Gastroesophageal sphincter (tissue), 4 donors: ENCODE data around the gene CDH13. TPM values are rescaled to one million over a fixed set of nuclear protein-coding genes. Genes with fewer than 3 reads are reported as not detected.

ENCODE experiments used
- ATAC-seq: fragments of 150-250 bp; one replicate; pipeline ENCODE4 v1.9.1; 2016; ENCODE audit warnings: mild to moderate bottlenecking, moderate library complexity
- H3K27ac ChIP-seq, 4 donors: fragments of 200-600 bp; sonication (generic) in 3 of 4; 1 replicate in 3 of 4; 2 replicates in 1 of 4; pipeline ENCODE4 v1.5.1; 2016 to 2019
- H3K27me3 ChIP-seq: fragments of 200-600 bp; sonication (generic); one replicate; pipeline ENCODE4 v1.5.1; 2019
- H3K36me3 ChIP-seq, 2 donors: fragments of 200-600 bp; sonication (generic); one replicate each; pipeline ENCODE4 v1.5.1; 2019; ENCODE audit warnings: control low read depth in 1 of 2
- H3K4me1 ChIP-seq, 3 donors: fragments of 200-600 bp; sonication (generic); 1 replicate in 2 of 3; 2 replicates in 1 of 3; pipeline ENCODE4 v1.5.1; 2016 to 2019; ENCODE audit warnings: control low read depth in 2 of 3
- H3K4me3 ChIP-seq, 2 donors: fragments of 200-600 bp; sonication (generic); one replicate each; pipeline ENCODE4 v1.5.1; 2019; ENCODE audit warnings: mild to moderate bottlenecking in 1 of 2, moderate library complexity in 1 of 2
- H3K9me3 ChIP-seq, 3 donors: fragments of 200-600 bp; sonication (generic); one replicate each; pipeline ENCODE4 v1.5.1; 2017 to 2019; ENCODE audit warnings: control low read depth in 2 of 3
- EP300 ChIP-seq: sonication (generic); formaldehyde crosslinking; IDR thresholded peaks from one replicate; pipeline ENCODE4 v1.6.1; 2017; ENCODE audit warnings: antibody characterized with exemption, mild to moderate bottlenecking
- POLR2A ChIP-seq, 2 donors: fragments of 450-650 bp; IDR thresholded peaks; one replicate each; pipeline ENCODE4 v1.6.1; 2017; ENCODE audit warnings: antibody characterized with exemption in 2 of 2, mild to moderate bottlenecking in 2 of 2, moderate library complexity in 1 of 2
- POLR2AphosphoS5 ChIP-seq: sonication (generic); formaldehyde crosslinking; IDR thresholded peaks from one replicate; pipeline ENCODE4 v1.6.1; 2017; ENCODE audit warnings: antibody characterized with exemption
- WGBS, 2 donors: methylation state at CpG; one replicate each; pipeline ENCODE4 v1.1.5; 2018; ENCODE audit warnings: low coverage in 1 of 2; 5-methylcytosine and 5-hydroxymethylcytosine counted together
- total RNA-seq, 4 donors: library from RNA; depleted of rRNA; stranded (reverse); fragments of >200 nt; gene quantifications; one replicate each; pipeline ENCODE4 v1.1.0, GENCODE V29; 2016
- TF ChIP-seq, protein P1 (sequence below), 4 experiments: fragments of 200-600 bp in 2 of 4; fragments of 450-650 bp in 2 of 4; sonication (generic) in 1 of 4; IDR thresholded peaks; one replicate each; pipeline ENCODE4 v1.5.1; 2017 to 2019; ENCODE audit warnings: antibody characterized with exemption in 4 of 4, mild to moderate bottlenecking in 2 of 4, moderate library complexity in 2 of 4

CDH13 gene
- total RNA-seq, 4 donors from 2014 or later = 4.2 to 22.3 (median 11.4) TPM

DNA sequence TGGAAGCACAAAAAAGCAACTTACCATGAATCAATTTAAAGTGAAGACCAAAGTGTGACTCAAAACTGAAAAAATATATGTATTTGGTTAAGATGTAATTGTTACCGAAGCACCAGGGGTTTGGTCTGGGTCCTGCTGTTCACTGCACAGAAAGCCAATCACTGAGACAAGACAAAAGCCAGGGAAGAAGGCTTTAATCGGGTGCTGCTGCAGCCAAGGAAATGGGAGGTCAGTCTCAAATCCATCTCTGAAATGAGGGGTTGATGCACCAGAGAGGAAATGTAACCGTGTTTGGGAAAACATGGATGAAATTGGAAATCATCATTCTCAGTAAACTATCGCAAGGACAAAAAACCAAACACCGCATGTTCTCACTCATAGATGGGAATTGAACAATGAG, 1107.4 kb downstream of the CDH13 start:
- H3K36me3 ChIP-seq = no peaks in the 10 kb centered on the region
- H3K4me3 ChIP-seq = no peak overlapping the region
- H3K27me3 ChIP-seq = peaks cover 7% of the 10 kb centered on the region
- WGBS, 2 donors = 64 to 78% methylated on average over 3 to 5 of the region's 5 CpGs
- no peak for ATAC-seq
- no peaks in the 10 kb centered on the region for H3K4me1 ChIP-seq
- H3K9me3 ChIP-seq = no peaks in the 10 kb centered on the region
- no peak for TF ChIP-seq EP300
- no peak for TF ChIP-seq POLR2A (IDR thresholded peaks at IDR 0.05)
- TF ChIP-seq POLR2AphosphoS5 = no peak
- TF ChIP-seq, protein P1, sequence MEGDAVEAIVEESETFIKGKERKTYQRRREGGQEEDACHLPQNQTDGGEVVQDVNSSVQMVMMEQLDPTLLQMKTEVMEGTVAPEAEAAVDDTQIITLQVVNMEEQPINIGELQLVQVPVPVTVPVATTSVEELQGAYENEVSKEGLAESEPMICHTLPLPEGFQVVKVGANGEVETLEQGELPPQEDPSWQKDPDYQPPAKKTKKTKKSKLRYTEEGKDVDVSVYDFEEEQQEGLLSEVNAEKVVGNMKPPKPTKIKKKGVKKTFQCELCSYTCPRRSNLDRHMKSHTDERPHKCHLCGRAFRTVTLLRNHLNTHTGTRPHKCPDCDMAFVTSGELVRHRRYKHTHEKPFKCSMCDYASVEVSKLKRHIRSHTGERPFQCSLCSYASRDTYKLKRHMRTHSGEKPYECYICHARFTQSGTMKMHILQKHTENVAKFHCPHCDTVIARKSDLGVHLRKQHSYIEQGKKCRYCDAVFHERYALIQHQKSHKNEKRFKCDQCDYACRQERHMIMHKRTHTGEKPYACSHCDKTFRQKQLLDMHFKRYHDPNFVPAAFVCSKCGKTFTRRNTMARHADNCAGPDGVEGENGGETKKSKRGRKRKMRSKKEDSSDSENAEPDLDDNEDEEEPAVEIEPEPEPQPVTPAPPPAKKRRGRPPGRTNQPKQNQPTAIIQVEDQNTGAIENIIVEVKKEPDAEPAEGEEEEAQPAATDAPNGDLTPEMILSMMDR (IDR thresholded peaks at IDR 0.05) = no peak
- no peak overlapping the region for H3K27ac ChIP-seq

- Histone ChIP-seq H3K9me3 (no peaks in the 10 kb centered on the region), H3K36me3 (no peaks in the 10 kb centered on the region), H3K4me1 (no peaks in the 10 kb centered on the region), H3K4me3 (no peak overlapping the region), H3K27ac (no peak overlapping the region), H3K27me3 (peaks cover 4% of the 10 kb centered on the region)
- WGBS, 2 donors = 28 to 46% methylated on average over 8 to 11 of the region's 11 CpGs
- ATAC-seq = no peak
- TF ChIP-seq POLR2AphosphoS5 (no peak), EP300 (no peak), POLR2A (IDR thresholded peaks at IDR 0.05) (no peak)
- TF ChIP-seq, protein P1 (IDR thresholded peaks at IDR 0.05) = no peak
Observed at GRCh38 chr16:83737729-83738354, 1111.1 kb downstream of the CDH13 start.

DNA sequence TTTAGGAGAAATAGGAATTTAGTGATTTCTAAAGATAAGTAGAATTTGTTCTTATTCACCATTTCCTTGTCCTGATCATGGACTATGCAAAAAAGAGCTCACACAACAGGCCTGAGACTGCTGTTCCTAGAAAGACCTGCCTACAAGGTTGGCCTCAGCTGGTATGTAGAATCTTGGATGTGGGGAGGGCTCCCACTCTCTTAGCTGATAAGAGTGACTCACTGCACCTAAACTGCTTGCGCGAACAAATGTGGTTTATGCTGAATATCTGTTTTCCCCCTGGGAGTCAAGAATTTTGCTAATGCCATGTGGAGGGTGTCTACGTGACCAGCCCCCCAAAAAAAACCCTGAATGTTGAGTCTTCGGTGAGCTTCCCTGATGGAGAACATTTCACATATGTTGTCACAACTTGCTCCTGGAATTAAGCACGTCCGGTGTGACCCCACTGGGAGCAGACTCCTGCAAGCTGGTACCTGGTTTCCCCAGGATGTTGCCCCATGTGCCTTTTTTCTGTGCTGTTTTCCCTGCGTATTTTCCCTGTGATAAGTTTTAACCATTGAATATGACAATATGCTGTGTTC, 1112.2 kb downstream of the CDH13 start:
- Histone ChIP-seq H3K36me3 (no peaks in the 10 kb centered on the region), H3K4me3 (no peak overlapping the region), H3K4me1 (no peaks in the 10 kb centered on the region), H3K9me3 (no peaks in the 10 kb centered on the region), H3K27me3 (no peaks in the 10 kb centered on the region), H3K27ac (no peak overlapping the region)
- 66 to 97% methylated on average over 4 to 6 of the region's 7 CpGs for WGBS, 2 donors
- no peak for ATAC-seq
- TF ChIP-seq EP300 (no peak), POLR2A (IDR thresholded peaks at IDR 0.05) (no peak), POLR2AphosphoS5 (no peak)
- TF ChIP-seq, protein P1 (IDR thresholded peaks at IDR 0.05) = no peak

DNA sequence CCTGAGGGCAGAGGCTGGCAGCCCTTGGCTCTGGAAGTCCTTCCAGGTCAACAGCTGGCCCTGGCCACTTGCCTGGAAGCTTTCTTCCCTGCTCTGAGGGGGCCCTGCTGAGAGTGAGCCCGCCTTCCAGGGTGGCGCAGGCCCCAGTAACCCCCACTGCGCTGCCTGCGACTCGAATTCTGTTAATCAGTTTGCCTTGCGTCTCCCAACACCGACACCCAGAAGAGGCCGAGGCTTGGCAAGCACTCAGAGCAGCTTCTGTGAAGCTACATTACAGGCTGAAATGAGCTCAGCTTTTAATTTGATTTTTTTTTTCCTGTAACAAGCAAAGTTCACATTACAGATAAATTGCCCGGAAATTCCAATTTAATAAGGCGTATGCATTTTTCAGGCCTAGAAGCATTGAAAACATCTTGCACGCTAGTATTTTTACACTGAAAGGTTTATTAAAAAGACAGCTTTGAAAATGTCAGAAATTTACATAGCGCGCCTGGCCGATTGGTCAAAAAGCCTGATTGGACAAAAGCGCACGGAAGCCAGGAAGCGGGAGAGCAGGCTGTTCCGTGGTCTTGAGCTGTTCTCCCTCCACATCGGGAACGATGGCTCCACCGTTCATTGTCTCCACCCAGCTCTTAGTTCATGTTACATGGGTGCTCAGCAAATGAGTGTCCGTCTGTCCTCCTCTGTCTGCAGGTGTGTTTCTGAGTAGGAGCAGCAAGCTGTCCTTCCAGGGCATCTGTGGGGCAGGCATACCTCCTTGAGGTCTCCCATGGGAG, 1115.5 kb downstream of the CDH13 start:
- Histone ChIP-seq H3K4me1 (no peaks in the 10 kb centered on the region), H3K4me3 (no peak overlapping the region), H3K9me3 (no peaks in the 10 kb centered on the region), H3K36me3 (no peaks in the 10 kb centered on the region), H3K27me3 (no peaks in the 10 kb centered on the region), H3K27ac (no peak overlapping the region)
- 72 to 80% methylated on average over 10 to 16 of the region's 22 CpGs for WGBS, 2 donors
- ATAC-seq = no peak
- TF ChIP-seq EP300 = no peak
- TF ChIP-seq, protein P1 (IDR thresholded peaks at IDR 0.05) = no peak
- TF ChIP-seq POLR2A (IDR thresholded peaks at IDR 0.05) = no peak
- TF ChIP-seq POLR2AphosphoS5 = no peak
